GM12878 (cell line): Measurements from ENCODE around the gene SLC25A46. TPM values are rescaled to one million over a fixed set of nuclear protein-coding genes. Genes with fewer than 3 reads are reported as not detected.

ENCODE experiments used
- ATAC-seq: fragments of 200-7000 bp; cut with Tn5 transposase; 3 replicates; pipeline ENCODE4 v1.9.1; 2020; ENCODE audit warnings: mild to moderate bottlenecking, moderate library complexity
- BruUV-seq: library from RNA; stranded (reverse); fragments of 400-500 nt; replicated peaks from 2 replicates; lab custom pipeline; 2021; lab: Mats Ljungman, UMichigan
- CTCF ChIA-PET: fragments of 300-600 bp; sonication (Branson Sonifier 250); formaldehyde crosslinking; extraction: SDS; loops from one replicate; lab custom pipeline; 2021; ENCODE audit warnings: inconsistent platforms; lab: Yijun Ruan, JAX
- POLR2A ChIA-PET: fragments of 350-600 bp; formaldehyde crosslinking; extraction: SDS; loops from one replicate; lab custom pipeline; 2021; ENCODE audit warnings: inconsistent platforms; lab: Charles Lee
- RAD21 ChIA-PET: fragments of 300-600 bp; sonication (Branson Sonifier 250); formaldehyde crosslinking; loops from one replicate; lab custom pipeline; 2023; ENCODE audit warnings: antibody characterized with exemption; ENCODE audit not compliant: unreplicated experiment; lab: Charles Lee
- SMC1A ChIA-PET: fragments of 300-600 bp; sonication (Branson Sonifier 250); formaldehyde crosslinking; loops from one replicate; lab custom pipeline; 2023; ENCODE audit not compliant: unreplicated experiment, uncharacterized antibody; lab: Charles Lee
- DNase-seq: peaks from one replicate; pipeline ENCODE4 v3.0.0-alpha.2; 2011; ENCODE audit warnings: low read depth, low spot score
- FAIRE-seq: peaks from 3 replicates; lab custom pipeline; 2011; peaks lifted over from hg19 to GRCh38; lab: Jason Lieb, UNC
- H2AFZ ChIP-seq: 2 replicates; pipeline ENCODE4 v1.6.0; 2011; ENCODE audit warnings: low read depth, low read length, control low read depth; ENCODE audit not compliant: control insufficient read depth
- H3K27ac ChIP-seq: 2 replicates; pipeline ENCODE4 v1.5.1; 2011; ENCODE audit warnings: control low read depth; ENCODE audit not compliant: control insufficient read depth, insufficient read depth
- H3K27me3 ChIP-seq, 2 experiments: replicated peaks in 1 of 2; 2 replicates each; pipeline versions ENCODE4 v1.6.0 to v1.6.1; 2011; ENCODE audit warnings: low read length in 1 of 2; ENCODE audit not compliant: control insufficient read depth in 2 of 2, insufficient read depth in 2 of 2
- H3K36me3 ChIP-seq, 2 experiments: 2 replicates each; pipeline ENCODE4 v1.5.1; 2011; ENCODE audit warnings: low read length in 1 of 2; ENCODE audit not compliant: control insufficient read depth in 2 of 2, insufficient read depth in 2 of 2
- H3K4me1 ChIP-seq: 2 replicates; pipeline ENCODE4 v1.6.1; 2011; ENCODE audit warnings: mild to moderate bottlenecking, low read length, moderate library complexity, mixed read lengths; ENCODE audit not compliant: control insufficient read depth, insufficient read depth
- H3K4me2 ChIP-seq: 2 replicates; pipeline ENCODE4 v1.6.0; 2011; ENCODE audit warnings: control low read depth; ENCODE audit not compliant: control insufficient read depth, insufficient read depth
- H3K4me3 ChIP-seq: fragments of 200-600 bp; sonication (generic); 2 replicates; pipeline ENCODE4 v1.5.1; 2016
- H3K79me2 ChIP-seq: 2 replicates; pipeline ENCODE4 v1.6.0; 2011; ENCODE audit warnings: low read length; ENCODE audit not compliant: control insufficient read depth, insufficient read depth
- H3K9ac ChIP-seq: 2 replicates; pipeline ENCODE4 v1.8.0; 2011; ENCODE audit warnings: low read length, control low read depth, mixed read lengths; ENCODE audit not compliant: control insufficient read depth, insufficient read depth
- H3K9me3 ChIP-seq: replicated peaks from 3 replicates; pipeline ENCODE4 v1.5.1; 2011; ENCODE audit warnings: mild to moderate bottlenecking, low read length; ENCODE audit not compliant: control insufficient read depth, insufficient read depth
- H4K20me1 ChIP-seq: 2 replicates; pipeline ENCODE4 v1.6.0; 2011; ENCODE audit not compliant: control insufficient read depth, insufficient read depth
- ATF2 ChIP-seq: IDR thresholded peaks from 2 replicates; pipeline ENCODE4 v1.6.1; 2012; ENCODE audit warnings: low read length, inconsistent platforms
- BRCA1 ChIP-seq: IDR thresholded peaks from 2 replicates; pipeline ENCODE4 v1.6.1; 2011; ENCODE audit warnings: low read depth, low read length, improper control_type of control experiment
- RELB ChIP-seq: fragments of 450-650 bp; IDR thresholded peaks from 2 replicates; pipeline ENCODE4 v1.6.1; 2017; ENCODE audit warnings: low read depth, mild to moderate bottlenecking, moderate library complexity
- SIN3A ChIP-seq: IDR thresholded peaks from 2 replicates; pipeline ENCODE4 v1.6.1; 2012; ENCODE audit warnings: low read depth, low read length, improper control_type of control experiment
- SRF ChIP-seq, 2 experiments: IDR thresholded peaks; 2 replicates each; pipeline ENCODE4 v1.6.1; 2011; ENCODE audit warnings: low read depth in 2 of 2, low read length in 2 of 2, mild to moderate bottlenecking in 1 of 2, moderate library complexity in 1 of 2
- ZNF207 ChIP-seq: fragments of 450-650 bp; IDR thresholded peaks from 2 replicates; pipeline ENCODE4 v1.6.1; 2014; ENCODE audit warnings: antibody characterized with exemption, mild to moderate bottlenecking, borderline replicate concordance
- WGBS: methylation state at CpG from one replicate; pipeline ENCODE4 v1.1.6; 2016; ENCODE audit warnings: low lambda C conversion rate; ENCODE audit not compliant: insufficient replicate concordance, insufficient coverage; ENCODE audit errors: missing lambda C conversion rate; 5-methylcytosine and 5-hydroxymethylcytosine counted together
- in situ Hi-C: fragments of 300-500 bp; cut with MboI; formaldehyde crosslinking; loops from 9 replicates; pipeline ENCODE4 v1.14.3; 2018; ENCODE audit warnings: mixed read lengths
- intact Hi-C: fragments of 100-400 bp; cut with micrococcal nuclease; formaldehyde crosslinking; loops from one replicate; pipeline ENCODE4 v1.14.2; 2022; ENCODE audit not compliant: unreplicated experiment
- polyA plus RNA-seq, 11 experiments: library from polyadenylated mRNA; depleted of rRNA in 4 of 11; unstranded in 6 of 11; stranded (reverse) in 5 of 11; fragments of >200 nt; fragmentation: Nextera tagmentation in 4 of 11; fragmentation: Illumina TruSeq in 1 of 11; extraction: Ambion mirVana in 4 of 11; extraction: Trizol in 1 of 11; gene quantifications; 1 replicate in 1 of 11; 2 replicates in 10 of 11; pipeline versions ENCODE4 v1.2.1 to v1.2.3, GENCODE V29; 2011 to 2016; ENCODE audit warnings: inconsistent platforms in 2 of 11, missing spikeins in 2 of 11, low read depth in 1 of 11
- total RNA-seq, 4 experiments: library from RNA; depleted of rRNA in 3 of 4; stranded (reverse); fragments of >200 nt in 3 of 4; fragmentation: Illumina TruSeq in 1 of 4; extraction: Trizol in 1 of 4; gene quantifications; 2 replicates each; pipeline versions ENCODE4 v1.2.1 to v1.2.3, GENCODE V29; 2013 to 2021

Gene SLC25A46
- total and polyA plus RNA-seq, 10 of the 15 experiments (the other 5 are each of a cell fraction or from before 2014, with no cell fraction given), result 18.0 to 89.6 (median 68.2) TPM

GRCh38 chr5:110760158-110760557, 21.4 kb downstream of the SLC25A46 start:
- H4K20me1 ChIP-seq, result no peaks in the 10 kb centered on the region
- peaks cover 0 to 14% of the 10 kb centered on the region in 2 experiments; a peak in 3 of 4 replicates for H3K36me3 ChIP-seq
- no peak overlapping the region for H3K4me2 ChIP-seq
- no peak overlapping the region for H3K27ac ChIP-seq
- ChIA-PET POLR2A (no interaction called here), CTCF (no interaction called here), RAD21 (no interaction called here), SMC1A (no interaction called here)
- no TSS peak for BruUV-seq
- H3K79me2 ChIP-seq, result peaks cover 3% of the 10 kb centered on the region
- FAIRE-seq (no peak), DNase-seq (no peak), ATAC-seq (no peak)
- intact Hi-C loops (no loop called here), in situ Hi-C loops (no loop called here)
- H3K9ac ChIP-seq, result no peak overlapping the region
- no peaks in the 10 kb centered on the region for H3K9me3 ChIP-seq
- no peaks in the 10 kb centered on the region for H3K27me3 ChIP-seq
- H2AFZ ChIP-seq, result no peak overlapping the region
- WGBS, result 91% methylated on average over 1 of the region's 1 CpG
- H3K4me1 ChIP-seq, result peaks cover 3% of the 10 kb centered on the region; the same call in 1 of the 2 replicates
- TF ChIP-seq SRF (IDR thresholded peaks at IDR 0.05; ENCODE audit: low read depth in 2 of 2, low read length in 2 of 2), result no peak
- no peak for TF ChIP-seq SIN3A
- no peak for TF ChIP-seq RELB
- TF ChIP-seq ATF2, result no peak
- TF ChIP-seq ZNF207, result no peak
- no peak for TF ChIP-seq BRCA1
- no peak overlapping the region for H3K4me3 ChIP-seq
